Cardiac fibroblast (primary cell): ENCODE data around the gene CDH13.

ENCODE experiments used
- DNase-seq, 2 donors: peaks; one replicate each; pipeline versions ENCODE4 v3.0.0 to v3.0.0-alpha.2; 2010; ENCODE audit warnings: low read depth in 2 of 2
- H3K4me3 ChIP-seq, 2 donors: replicated peaks in 1 of 2; 1 replicate in 1 of 2; 2 replicates in 1 of 2; pipeline ENCODE4 v1.5.1; 2011; ENCODE audit warnings: low read depth in 2 of 2, low read length in 2 of 2, mild to moderate bottlenecking in 2 of 2, moderate library complexity in 1 of 2
- CTCF ChIP-seq: IDR thresholded peaks from one replicate; pipeline ENCODE4 v1.5.1; 2011; ENCODE audit warnings: low read depth, mild to moderate bottlenecking, low read length, inconsistent platforms

CDH13 gene

GRCh38 chr16:82859662-82860061 lies 232.9 kb downstream of the CDH13 start:
- no peak overlapping the region for H3K4me3 ChIP-seq
- TF ChIP-seq CTCF, result no peak
- DNase-seq, result no peak

GRCh38 chr16:82860071-82860470 lies 233.3 kb downstream of the CDH13 start:
- no peak for DNase-seq
- no peak for TF ChIP-seq CTCF
- H3K4me3 ChIP-seq, result no peak overlapping the region

GRCh38 chr16:82862057-82862456 lies 235.3 kb downstream of the CDH13 start:
- no peak for DNase-seq
- no peak overlapping the region for H3K4me3 ChIP-seq
- TF ChIP-seq CTCF, result no peak

- DNase-seq, result no peak
- TF ChIP-seq CTCF, result no peak
- H3K4me3 ChIP-seq, result no peak overlapping the region
Measured at GRCh38 chr16:82864332-82865040, 237.7 kb downstream of the CDH13 start.

GRCh38 chr16:82865412-82865811 lies 238.6 kb downstream of the CDH13 start:
- DNase-seq, result no peak
- no peak for TF ChIP-seq CTCF
- H3K4me3 ChIP-seq, result no peak overlapping the region

- no peak overlapping the region for H3K4me3 ChIP-seq
- DNase-seq, result no peak
- no peak for TF ChIP-seq CTCF
Measured at GRCh38 chr16:82867485-82867884, 240.7 kb downstream of the CDH13 start.

- no peak for TF ChIP-seq CTCF
- H3K4me3 ChIP-seq, result no peak overlapping the region
- DNase-seq, result no peak
Measured at GRCh38 chr16:82874271-82874670, 247.5 kb downstream of the CDH13 start.
